GM21786 (cell line): ENCODE data around the gene NPBWR2.
"Not testable (repeated sequence)": the region's sequence is repeated elsewhere in the genome, so short reads cannot be mapped to it uniquely, and the experiment has no call there.

ENCODE experiments used
- ATAC-seq: cut with Tn5 transposase; IDR thresholded peaks from one replicate; pipeline ENCODE4 v1.9.1; 2021; ENCODE audit not compliant: unreplicated experiment

NPBWR2 gene

GRCh38 chr20:64119681-64120341, 12.4 kb upstream of the NPBWR2 start:
- ATAC-seq = no peak

- ATAC-seq = no peak
Measured at GRCh38 chr20:64119301-64119680, 11.9 kb upstream of the NPBWR2 start.

GRCh38 chr20:64117432-64117777, 10.0 kb upstream of the NPBWR2 start:
- ATAC-seq = not testable (repeated sequence)

- no peak for ATAC-seq
Measured at GRCh38 chr20:64116541-64117431, 9.4 kb upstream of the NPBWR2 start.

- no peak for ATAC-seq
Measured at GRCh38 chr20:64116016-64116415, 8.7 kb upstream of the NPBWR2 start.

GRCh38 chr20:64115171-64115911, 8.0 kb upstream of the NPBWR2 start:
- ATAC-seq = no peak

- ATAC-seq = no peak
Measured at GRCh38 chr20:64114356-64114971, 7.1 kb upstream of the NPBWR2 start.

GRCh38 chr20:64113796-64114355, 6.5 kb upstream of the NPBWR2 start:
- ATAC-seq = no peak

- no peak for ATAC-seq
Measured at GRCh38 chr20:64113444-64113775, 6.0 kb upstream of the NPBWR2 start.

GRCh38 chr20:64112691-64113443, 5.5 kb upstream of the NPBWR2 start:
- ATAC-seq = no peak

- no peak for ATAC-seq
Measured at GRCh38 chr20:64111841-64112641, 4.7 kb upstream of the NPBWR2 start.

- ATAC-seq = no peak
Measured at GRCh38 chr20:64110411-64111068, 3.2 kb upstream of the NPBWR2 start.

- ATAC-seq = no peak
Measured at GRCh38 chr20:64109831-64110391, 2.5 kb upstream of the NPBWR2 start.

- ATAC-seq = no peak
Measured at GRCh38 chr20:64108731-64109681, 1.6 kb upstream of the NPBWR2 start.

GRCh38 chr20:64107736-64108457, 532 bp upstream of the NPBWR2 start:
- ATAC-seq = no peak

GRCh38 chr20:64106435-64106961, 867 bp downstream of the NPBWR2 start:
- no peak for ATAC-seq
